DMS53 (cell line): ENCODE measurements around the gene PIK3R2.

Source experiments
- DNase-seq: peaks from one replicate; lab custom pipeline; 2025; lab: John Stamatoyannopoulos, UW

PIK3R2 gene

DNA sequence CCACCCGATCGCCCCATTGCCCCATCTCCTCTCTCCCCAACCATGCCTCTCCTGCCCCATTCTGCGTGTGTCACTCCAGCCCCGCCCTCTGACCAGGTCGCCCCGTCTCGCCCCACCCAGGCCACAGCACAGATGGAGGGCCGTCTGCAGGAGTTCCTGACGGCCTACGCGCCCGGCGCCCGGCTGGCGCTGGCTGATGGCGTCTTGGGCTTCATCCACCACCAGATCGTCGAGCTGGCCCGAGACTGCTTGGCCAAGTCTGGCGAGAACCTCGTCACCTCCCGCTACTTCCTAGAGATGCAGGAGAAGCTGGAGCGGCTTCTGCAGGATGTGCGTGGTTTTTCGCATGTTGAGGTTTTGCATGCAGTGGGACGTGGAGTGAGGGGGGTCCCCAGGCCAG is 29.1 kb upstream of the PIK3R2 start:
- DNase-seq = no peak

DNA sequence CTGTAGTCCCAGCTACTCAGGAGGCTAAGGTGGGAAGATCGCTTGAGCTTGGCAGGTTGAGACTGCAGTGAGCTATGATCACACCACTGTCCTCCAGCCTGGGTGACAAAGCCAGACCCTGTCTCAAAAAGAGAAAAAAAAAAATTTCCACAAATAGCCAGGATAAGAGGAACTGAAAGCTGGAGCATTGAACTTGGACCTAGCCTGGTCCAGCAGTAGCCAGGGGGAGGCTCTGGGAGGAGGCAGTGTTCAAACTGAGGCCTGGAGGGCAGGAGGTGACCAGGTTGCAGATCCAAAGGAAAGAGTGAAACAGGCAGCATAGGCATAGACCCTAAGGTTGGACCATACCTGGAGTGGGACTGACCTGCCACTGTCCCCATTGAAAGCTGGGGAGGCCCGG is 26.9 kb upstream of the PIK3R2 start:
- no peak for DNase-seq

DNA sequence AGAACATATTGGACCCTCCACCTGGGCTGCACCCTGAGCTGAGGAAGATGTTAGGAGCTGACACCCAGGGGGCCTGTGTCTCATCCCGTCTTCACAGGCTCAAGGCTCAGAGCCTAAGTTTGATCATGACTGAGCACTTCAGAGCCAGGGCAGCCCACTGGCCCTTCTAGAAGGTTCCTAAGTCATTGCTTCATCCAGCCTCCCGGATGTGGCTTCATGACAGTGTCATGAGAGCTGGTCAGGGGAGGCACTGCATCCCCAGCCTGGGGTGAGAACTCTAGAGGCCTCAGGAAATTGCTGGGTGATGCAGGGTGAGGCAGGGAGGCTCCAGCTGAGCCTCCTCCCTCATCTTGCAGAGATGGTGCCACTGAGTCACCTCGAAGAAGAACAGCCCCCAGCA is 24.9 kb upstream of the PIK3R2 start:
- DNase-seq = no peak

DNA sequence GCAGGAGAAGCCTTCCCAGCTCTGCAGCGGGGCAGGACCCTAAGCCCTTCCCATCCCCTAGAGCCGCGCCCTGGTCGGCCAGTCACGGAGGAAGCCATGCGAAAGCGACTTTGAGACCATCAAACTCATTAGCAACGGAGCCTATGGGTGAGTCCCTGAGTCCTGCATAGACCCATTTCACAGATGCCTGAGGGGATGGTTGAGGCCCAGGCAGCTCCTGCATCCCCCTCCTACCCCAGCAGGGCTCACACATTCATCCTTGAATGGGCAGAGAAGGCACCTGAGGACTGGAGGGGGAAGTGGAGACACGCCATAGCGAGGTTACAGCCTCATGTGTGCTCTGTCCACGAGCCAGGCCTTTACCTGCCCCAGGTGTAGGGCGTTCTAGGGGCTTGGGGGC is 24.2 kb upstream of the PIK3R2 start:
- no peak for DNase-seq

DNA sequence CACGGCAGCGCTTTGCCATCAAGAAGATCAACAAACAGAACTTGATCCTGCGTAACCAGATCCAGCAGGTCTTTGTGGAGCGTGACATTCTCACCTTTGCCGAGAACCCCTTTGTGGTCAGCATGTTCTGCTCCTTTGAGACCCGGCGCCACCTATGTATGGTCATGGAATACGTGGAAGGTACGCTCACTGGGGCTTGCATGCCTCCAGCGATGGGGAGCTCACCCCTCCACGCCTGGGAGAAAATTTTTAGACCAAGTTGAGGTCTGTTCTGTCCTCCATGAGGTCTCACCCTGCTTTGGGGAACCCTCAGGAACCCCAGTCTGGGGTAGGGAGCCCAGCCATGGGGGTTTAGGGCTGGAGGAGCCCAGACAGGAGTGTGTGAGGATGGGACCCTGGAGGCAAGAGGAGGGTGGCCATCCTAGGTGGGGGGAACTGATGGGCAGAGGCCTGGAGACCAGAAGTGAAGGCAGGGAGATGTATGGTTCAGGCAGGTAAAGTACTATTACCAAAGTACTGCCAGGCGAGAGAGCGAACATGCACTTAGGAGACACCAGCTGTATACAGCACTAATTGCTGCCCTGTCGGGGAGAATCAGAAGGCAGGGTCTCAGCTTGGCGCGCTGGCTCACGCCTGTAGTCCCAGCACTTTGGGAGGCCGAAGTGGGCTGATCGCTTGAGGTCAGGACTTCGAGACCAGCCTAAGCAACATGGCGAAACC is 22.3 kb upstream of the PIK3R2 start:
- peak; percentile 49 for DNase-seq

DNA sequence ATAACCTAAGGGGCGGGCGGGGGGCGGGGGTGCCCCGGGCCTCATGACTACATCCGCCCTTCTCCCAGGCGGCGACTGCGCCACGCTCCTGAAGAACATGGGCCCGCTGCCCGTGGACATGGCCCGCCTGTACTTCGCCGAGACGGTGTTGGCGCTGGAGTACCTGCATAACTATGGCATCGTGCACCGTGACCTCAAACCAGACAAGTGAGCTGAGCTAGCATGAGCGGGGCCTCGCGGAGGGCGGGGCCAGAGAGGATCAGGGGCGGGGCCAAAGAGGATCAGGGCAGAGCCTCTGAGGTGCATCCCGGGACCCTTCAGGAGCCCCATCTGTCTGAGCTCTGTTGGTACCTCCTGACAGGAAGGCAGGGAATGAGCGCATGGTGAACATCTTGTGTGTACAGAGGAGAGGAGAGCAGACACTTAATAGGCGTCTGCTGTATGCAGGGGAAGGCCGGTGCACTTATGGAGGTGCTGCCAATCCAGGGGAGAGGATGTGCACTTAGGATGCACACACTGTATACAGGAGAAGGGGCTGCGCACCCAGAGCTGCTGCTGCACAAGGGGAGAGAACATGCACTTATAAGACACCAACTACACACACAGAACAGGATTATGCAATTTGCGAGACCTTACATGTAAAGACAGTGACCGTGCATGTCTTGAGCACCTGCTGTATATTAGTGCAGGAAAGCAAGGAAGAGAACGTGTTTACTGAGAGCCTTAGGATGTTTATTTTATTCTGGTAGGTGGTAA is 20.9 kb upstream of the PIK3R2 start:
- DNase-seq = peak; percentile 51

DNA sequence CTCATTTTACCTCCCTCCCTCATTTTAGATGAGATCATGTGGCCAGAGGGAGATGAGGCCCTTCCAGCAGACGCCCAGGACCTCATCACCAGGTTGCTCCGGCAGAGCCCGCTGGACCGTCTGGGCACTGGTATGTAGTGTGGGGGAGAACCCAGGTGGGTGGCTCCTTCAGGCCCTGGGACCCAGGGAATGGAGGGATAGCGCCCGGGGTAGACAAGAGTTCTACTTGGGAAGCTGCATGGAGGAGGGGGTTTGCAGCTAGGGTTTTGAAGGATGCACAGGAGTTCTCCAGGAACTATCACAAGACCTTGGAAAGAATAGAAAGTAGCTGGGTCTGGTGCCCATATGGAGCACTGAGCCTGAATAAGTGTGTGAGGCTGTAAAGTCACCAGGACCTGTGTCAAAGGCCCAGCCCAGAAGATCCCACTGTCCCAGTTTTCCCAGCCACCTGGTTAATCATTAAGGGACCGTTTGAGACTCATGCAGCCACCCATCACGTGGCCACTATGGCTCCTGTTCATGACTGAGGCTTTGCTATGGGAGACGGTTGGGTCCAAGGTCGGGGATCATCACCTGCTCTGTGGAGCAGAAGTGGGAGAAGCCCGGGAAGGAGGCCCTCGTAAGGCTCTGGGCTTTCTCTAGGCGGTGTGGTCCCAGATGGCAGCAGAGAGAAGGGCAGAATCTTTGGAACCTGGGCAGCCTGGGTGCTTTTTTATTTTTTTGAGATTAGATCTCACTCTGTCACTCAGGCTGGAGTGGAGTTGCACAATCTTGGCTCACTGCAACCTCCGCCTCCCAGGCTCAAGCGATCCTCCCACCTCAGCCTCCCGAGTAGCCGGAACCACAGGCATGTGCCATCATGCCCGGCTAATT is 17.0 kb upstream of the PIK3R2 start:
- DNase-seq = peak; percentile 91

DNA sequence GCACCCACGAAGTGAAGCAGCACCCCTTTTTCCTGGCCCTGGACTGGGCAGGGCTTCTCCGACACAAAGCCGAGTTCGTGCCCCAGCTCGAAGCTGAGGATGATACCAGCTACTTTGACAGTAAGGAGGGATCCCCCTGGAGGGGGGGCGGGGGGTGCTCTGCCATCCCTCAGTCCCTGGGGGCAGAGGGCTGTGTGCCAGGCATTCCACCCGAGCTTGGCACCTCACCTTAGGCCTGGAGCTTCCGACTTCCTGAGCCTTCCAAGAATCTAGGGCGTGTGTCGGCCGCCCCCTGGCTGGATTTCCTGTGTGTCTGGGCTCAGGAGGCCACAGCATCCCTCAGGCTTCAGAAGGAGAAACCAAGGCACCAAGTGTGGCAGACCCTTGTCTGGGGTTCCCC is 15.7 kb upstream of the PIK3R2 start:
- DNase-seq = no peak

DNA sequence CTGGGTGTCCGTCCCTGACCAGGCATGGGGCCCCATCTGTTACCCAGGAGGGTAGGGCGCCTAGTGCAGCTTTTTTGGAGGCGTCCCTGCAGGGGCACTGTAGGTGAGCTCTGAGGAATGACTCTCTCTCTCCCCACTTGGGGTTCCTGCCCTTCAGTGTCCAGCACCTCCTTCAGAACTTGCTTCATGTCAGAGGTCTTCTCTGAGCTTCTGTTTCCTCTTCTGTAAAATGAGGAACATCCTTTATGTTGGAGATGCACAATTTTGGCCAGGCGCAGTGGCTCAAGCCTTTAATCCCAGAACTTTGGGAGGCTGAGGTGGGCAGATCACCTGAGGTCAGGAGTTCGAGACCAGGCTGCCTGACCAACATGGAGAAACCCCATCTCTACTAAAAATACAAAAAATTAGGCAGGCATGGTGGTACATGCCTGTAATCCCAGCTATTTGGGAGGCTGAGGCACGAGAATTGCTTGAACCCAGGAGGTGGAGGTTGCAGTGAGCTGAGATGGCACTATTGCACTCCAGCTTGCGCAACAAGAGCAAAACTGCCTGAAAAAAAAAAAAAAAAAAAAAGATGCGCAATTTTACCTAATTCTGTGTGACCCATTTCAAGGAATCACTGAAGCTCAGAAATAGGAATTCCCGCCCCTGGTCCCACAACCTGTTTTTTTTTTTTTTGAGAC is 15.2 kb upstream of the PIK3R2 start:
- no peak for DNase-seq

DNA sequence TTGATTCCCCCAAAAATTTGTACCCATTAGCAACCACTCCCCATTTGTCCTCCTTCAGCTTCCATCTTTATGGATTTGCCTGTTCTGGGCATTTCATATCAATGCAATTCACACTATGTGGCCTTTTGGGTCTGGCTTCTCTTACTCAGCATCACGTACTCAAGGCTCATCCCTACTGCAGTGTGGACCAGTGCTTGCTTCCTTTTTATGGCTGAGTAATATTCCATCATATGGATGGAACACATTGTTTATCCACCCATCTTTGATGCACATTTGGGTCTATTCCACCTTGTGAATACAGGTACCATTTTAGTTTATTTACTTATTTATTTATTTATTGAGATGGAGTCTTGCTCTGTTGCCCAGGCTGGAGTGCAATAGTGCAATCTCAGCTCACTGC is 12.5 kb upstream of the PIK3R2 start:
- DNase-seq = no peak

DNA sequence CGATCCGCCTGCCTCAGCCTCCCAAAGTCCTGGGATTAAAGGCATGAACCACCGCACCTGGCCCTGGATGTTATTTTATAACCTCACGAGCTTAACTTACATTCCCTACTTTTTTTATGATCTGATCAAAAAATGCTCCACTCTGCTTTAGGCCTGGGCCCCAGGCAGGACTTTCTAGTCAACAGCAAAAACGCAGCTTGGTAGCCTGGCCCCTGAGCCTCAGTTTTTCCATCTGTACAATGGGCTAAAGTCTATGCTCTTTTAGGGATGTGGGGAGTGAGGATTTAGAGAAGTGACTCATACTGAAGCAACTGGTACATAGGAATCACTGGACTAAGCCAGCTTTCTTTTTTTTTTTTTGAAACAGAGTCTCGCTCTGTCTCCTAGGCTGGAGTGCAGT is 11.9 kb upstream of the PIK3R2 start:
- DNase-seq = no peak

DNA sequence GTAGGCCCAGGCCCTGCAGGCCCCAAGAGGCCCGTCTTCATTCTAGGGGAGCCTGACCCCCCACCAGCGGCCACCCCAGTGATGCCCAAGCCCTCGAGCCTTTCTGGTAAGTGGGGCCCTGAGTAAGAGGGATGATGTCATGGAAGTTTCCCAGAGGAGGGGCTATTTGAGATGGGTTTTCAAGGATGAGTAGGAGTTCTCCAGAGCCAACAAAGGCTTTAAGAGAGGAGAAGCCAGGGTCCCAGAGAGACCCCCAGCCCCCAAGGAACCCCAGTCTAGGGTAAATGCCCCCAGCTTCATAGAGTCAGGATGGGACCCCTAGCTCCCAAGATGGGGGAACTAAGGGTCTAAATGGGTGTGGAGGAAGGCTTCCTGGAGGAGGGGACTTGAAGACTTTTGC is 9.1 kb upstream of the PIK3R2 start:
- no peak for DNase-seq

DNA sequence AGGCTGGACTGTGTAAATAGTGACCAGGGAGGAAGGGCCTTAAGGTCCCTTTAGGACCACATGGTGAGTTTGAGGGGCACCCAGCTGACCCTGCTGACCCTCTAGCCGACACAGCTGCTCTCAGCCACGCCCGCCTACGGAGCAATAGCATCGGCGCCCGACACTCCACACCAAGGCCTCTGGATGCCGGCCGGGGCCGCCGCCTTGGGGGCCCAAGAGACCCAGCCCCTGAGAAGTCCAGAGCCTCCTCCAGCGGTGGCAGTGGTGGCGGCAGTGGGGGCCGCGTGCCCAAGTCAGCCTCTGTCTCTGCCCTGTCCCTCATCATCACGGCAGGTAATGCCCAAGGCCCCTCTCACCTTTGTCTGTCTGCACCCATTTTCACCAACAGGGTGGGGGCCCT is 8.6 kb upstream of the PIK3R2 start:
- no peak for DNase-seq

DNA sequence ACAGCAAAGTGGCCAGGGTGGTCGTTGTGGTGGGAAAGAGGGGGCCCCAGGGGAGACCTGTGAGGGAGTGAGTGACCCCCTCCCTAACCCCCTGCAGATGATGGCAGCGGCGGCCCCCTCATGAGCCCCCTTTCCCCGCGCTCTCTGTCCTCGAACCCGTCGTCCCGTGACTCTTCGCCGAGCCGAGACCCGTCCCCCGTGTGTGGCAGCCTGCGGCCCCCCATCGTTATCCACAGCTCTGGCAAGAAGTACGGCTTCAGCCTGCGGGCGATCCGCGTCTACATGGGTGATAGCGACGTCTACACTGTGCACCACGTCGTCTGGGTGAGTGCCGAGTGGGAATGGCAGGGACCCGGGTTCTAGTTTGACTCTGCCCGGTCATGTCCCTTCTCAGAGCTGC is 8.1 kb upstream of the PIK3R2 start:
- no peak for DNase-seq

DNA sequence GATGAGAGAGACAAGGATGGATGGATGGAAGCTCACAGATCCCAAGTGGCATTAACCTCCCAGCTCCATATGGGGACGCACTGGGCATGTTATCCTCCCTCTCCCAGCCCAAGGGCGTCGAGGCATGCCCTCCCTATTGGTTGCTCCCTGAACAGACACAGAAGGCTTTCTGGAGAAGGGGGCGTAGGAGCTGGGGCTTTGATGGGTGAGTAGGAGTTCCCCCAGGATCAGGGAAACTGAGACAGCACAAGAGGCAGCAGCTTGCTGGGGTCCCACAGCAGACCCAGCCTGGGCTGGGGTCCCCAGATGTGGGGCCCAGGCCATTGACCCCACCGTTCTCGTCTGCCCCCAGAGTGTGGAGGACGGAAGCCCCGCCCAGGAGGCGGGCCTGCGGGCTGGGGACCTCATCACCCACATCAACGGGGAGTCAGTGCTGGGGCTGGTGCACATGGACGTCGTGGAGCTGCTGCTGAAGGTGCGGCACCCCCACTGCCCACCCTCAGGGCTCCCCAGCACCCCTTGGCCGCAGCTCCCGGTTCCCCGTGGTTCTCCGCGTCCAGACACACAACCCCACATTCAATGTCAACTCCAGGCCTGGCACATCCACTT is 7.5 kb upstream of the PIK3R2 start:
- DNase-seq = no peak

DNA sequence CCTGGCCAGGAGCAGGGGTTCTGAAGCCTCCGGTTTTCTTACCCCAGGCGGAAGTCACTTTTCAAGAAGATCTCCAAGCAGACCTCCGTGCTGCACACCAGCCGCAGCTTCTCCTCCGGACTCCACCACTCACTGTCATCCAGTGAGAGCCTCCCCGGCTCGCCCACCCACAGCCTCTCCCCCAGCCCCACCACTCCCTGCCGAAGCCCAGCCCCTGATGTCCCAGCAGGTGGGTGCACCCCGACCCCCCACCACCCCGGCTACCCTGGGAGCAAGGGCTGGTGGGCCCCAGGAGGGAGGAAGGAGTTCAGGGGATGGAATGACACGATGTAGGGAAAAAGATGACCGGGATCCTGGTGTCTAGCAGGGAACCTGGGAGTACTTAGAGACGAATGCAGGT is 5.6 kb upstream of the PIK3R2 start:
- DNase-seq = no peak

DNA sequence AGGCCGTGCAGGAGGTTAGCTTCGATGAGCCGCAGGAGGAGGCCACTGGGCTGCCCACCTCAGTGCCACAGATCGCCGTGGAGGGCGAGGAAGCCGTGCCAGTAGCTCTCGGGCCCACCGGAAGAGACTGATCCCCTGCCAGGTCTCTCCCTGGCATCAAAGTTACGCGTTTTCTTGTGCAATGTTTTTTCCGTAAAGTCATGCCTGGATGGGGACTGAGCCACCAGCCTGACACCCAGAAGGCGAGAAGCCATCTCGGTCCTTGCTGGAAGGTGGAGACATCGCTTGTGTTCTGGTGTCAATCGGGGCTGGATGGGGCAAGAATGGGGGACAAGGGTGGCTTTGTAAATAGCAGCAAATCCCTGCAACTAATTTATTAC is 3.4 kb upstream of the PIK3R2 start:
- DNase-seq = no peak

DNA sequence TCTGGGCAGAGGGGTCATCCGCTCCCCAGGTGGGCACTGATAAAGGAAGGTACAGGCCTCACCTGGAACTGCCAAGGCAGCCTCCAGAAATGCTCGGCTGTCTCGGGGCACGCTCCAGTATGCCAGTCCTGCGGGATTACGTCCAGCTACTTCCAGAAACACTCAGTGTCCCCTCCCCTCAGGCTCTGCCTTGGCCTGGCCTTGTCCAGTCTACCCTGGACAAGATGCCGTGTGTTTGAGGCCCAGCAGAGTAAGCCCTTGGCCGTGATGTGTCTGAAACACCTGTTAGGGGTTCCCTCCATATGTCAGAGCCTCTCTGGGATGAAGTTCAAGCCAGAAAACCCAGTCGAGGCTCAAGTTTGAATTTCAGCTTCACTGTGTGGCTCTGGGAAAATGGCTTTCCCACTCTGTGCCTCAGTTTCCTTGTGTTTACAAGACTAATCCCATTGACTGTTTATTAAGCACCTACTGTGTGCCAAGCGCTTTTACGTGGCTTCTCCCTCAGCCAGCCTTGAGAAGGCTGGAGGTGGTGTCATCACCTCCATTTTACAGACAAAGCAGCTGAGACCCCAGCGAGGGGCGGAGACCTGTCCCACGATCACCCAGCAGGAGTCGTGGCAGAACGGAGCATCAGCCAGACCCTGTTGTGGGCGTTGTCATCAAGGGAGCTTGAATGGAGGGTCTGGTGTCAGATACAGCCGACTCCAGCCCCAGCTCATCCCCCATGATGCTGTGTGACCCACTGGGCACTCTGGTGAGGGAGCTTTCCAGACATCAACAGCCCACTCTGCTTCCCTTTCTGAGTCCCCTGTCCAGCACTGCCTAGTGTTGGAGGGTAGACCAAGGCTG is 2.0 kb upstream of the PIK3R2 start:
- no peak for DNase-seq

DNA sequence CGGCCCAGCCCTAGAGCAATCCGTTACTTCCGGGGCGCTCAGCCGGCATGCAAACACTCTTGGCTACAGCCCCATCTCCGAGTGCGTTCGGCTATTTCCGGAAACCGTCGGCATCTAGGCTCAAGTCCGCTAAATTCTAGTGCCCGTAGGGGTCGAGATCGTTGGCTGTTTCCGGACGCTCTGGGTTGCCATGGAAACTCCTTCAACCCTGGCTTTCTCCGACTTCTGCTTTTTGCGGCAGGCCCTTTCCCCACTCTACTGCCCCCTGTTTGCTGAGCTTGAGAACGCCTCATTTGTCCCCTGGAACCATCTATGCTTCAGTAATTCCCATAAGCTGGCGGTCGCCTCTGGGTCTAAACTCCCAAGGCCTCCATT is 534 bp upstream of the PIK3R2 start:
- DNase-seq = peak; percentile 96

DNA sequence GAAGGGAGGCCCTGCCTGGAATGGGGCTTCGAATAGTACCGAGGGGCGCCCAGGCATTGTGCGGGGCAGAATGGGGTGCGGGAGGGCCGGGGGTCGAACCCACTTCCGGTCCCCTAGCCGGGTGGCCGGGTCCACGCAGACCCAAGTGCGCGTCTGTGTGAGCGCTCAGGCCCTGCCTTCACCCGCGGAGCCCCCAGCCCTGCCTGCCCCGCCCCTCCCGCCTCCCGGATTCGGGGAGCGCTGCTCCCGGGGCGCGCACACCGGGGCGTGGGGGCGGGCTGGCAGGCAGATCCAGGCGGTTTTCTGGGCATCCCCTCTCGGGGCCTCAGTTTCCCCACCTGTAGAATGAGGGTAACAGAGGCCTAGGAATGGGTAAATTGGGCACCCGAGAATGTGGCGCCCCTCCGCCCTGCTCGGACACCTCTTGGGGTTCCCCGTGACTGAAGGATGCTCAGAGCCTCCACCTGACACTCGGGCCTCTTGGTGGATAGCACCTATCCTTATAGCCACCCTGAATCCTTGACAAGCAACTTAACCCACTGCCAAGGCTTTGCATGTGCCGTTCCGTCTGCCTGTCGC is 682 bp downstream of the PIK3R2 start:
- peak; percentile 42 for DNase-seq
